SU-DHL-6 (cell line): Measurements from ENCODE around the gene PLAAT5.
A peak's percentile ranks its signal among the peaks of the same experiment; 100 is the strongest.

Experiments
- EZH2phosphoT487 ChIP-seq: fragments of 200-600 bp; sonication (generic), shearing (Covaris generic); conservative IDR thresholded peaks from 2 replicates; pipeline ENCODE4 v1.6.1; 2018; ENCODE audit warnings: mild to moderate bottlenecking, antibody characterized with exemption, low read length, moderate library complexity, mixed read lengths
- TF ChIP-seq, protein P1 (sequence below): fragments of 200-600 bp; sonication (generic); IDR thresholded peaks from one replicate; pipeline ENCODE4 v1.5.1; 2017; ENCODE audit warnings: antibody characterized with exemption, mild to moderate bottlenecking, low read length, moderate library complexity; ENCODE audit not compliant: insufficient read depth, poor library complexity, severe bottlenecking

DNA sequence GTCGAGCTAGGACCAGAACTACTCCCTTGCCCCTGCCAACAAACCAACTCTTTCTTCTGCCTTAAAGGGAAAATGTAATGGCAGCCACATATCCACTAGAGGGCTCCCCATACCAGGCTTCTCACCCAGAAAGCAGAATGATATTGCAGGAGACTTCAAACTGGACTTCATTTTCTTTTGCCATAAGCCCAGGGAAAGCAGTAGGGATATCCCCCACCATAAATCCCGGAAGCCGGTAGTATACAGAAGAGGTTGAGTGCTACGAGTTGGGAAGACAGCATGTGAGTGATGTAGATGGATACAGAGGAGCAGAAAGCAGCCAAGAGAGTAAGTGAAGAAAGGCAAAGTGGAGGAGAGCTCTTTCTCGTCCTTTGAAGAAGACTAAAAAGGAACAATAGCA, 12.1 kb downstream of the PLAAT5 start:
- TF ChIP-seq, protein P1, sequence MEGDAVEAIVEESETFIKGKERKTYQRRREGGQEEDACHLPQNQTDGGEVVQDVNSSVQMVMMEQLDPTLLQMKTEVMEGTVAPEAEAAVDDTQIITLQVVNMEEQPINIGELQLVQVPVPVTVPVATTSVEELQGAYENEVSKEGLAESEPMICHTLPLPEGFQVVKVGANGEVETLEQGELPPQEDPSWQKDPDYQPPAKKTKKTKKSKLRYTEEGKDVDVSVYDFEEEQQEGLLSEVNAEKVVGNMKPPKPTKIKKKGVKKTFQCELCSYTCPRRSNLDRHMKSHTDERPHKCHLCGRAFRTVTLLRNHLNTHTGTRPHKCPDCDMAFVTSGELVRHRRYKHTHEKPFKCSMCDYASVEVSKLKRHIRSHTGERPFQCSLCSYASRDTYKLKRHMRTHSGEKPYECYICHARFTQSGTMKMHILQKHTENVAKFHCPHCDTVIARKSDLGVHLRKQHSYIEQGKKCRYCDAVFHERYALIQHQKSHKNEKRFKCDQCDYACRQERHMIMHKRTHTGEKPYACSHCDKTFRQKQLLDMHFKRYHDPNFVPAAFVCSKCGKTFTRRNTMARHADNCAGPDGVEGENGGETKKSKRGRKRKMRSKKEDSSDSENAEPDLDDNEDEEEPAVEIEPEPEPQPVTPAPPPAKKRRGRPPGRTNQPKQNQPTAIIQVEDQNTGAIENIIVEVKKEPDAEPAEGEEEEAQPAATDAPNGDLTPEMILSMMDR = peak; percentile 68
- TF ChIP-seq EZH2phosphoT487 = no peak
